Activated T-cell treated with anti-CD3 and anti-CD28 coated beads, Interleukin-2, amount 50 U/mL, for 24 hours (primary cell): ENCODE measurements around the gene POPDC2.

Experiments
- DNase-seq: peaks from one replicate; pipeline ENCODE4 v3.0.0-alpha.2; 2020
- H3K27ac Mint-ChIP-seq: 2 replicates; pipeline ENCODE4 v1.8.0; 2020; ENCODE audit warnings: mild to moderate bottlenecking, mixed read lengths
- H3K27me3 Mint-ChIP-seq: 2 replicates; pipeline ENCODE4 v1.8.0; 2020; ENCODE audit warnings: mixed read lengths
- H3K36me3 Mint-ChIP-seq: 2 replicates; pipeline ENCODE4 v1.8.0; 2020; ENCODE audit warnings: low read depth, mixed read lengths
- H3K4me1 Mint-ChIP-seq: 2 replicates; pipeline ENCODE4 v1.8.0; 2020; ENCODE audit warnings: low read depth, mixed read lengths
- H3K4me3 Mint-ChIP-seq: 2 replicates; pipeline ENCODE4 v1.8.0; 2020; ENCODE audit warnings: mild to moderate bottlenecking, moderate library complexity, mixed read lengths
- H3K9me3 Mint-ChIP-seq: 2 replicates; pipeline ENCODE4 v1.8.0; 2020; ENCODE audit warnings: mixed read lengths

The POPDC2 gene

DNA sequence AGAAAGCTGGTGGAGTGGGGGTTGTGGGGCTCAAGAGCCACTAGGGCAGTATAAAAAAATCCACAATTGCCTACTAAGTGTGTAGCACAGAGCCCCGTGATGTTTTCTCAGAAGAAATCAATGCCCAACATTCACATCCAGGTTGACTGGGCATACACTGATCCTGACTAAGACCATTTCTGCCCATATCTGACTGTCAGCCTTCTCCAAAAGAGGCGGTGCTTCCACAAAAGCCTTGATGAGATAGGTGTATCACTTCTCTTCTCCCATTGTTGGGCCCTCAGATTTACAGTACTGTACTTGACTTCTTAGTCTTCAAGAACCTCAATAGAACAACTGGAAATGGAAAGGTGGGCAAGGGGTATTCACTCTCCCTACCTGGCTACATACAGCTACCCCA lies 1.4 kb downstream of the POPDC2 start:
- Mint-ChIP-seq H3K4me3 (no peak overlapping the region), H3K9me3 (no peaks in the 10 kb centered on the region), H3K4me1 (no peaks in the 10 kb centered on the region), H3K27me3 (no peaks in the 10 kb centered on the region), H3K27ac (no peak overlapping the region), H3K36me3 (peaks cover 10% of the 10 kb centered on the region)
- no peak for DNase-seq

DNA sequence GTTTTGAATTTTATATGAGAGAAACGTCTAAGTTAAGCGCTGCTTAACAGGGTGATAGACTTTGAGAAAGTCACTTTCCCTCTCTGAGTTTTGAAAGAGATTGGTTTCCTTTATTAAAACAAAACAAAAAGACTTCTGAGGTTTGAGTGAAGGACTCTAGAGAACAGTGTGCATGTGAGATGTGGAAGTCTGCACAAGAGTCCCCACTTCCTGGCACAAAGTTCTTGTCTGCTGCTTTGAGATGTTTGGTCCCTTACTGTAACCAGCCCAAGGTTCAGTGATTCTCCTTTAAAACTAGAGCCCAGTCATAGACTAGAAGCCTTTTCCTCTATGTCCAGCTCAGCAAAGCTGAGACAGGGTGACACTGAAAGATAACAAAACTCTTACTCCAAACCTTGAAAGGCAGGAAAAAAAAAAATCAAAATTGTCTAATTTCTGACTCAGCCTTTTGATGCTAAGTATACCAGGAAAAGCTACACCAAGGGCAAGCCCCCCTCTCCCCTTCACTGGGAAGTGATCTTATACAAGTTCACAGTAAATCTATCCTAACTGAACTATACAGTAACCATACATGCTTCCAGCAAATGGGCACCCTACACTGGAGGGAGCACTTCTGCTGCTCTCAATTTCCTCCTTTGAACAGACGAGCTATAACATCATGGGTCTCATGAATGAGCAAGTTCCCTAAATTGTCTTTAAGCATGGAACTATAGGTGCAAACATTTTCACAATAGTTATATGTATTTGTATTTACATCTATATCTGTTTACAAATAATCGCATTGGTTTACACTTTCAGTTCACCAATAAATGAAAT lies 2.3 kb downstream of the POPDC2 start:
- H3K9me3 Mint-ChIP-seq = no peaks in the 10 kb centered on the region
- DNase-seq = no peak
- no peaks in the 10 kb centered on the region for H3K4me1 Mint-ChIP-seq
- no peak overlapping the region for H3K27ac Mint-ChIP-seq
- H3K27me3 Mint-ChIP-seq = no peaks in the 10 kb centered on the region
- no peak overlapping the region for H3K4me3 Mint-ChIP-seq
- peaks cover 10% of the 10 kb centered on the region for H3K36me3 Mint-ChIP-seq

DNA sequence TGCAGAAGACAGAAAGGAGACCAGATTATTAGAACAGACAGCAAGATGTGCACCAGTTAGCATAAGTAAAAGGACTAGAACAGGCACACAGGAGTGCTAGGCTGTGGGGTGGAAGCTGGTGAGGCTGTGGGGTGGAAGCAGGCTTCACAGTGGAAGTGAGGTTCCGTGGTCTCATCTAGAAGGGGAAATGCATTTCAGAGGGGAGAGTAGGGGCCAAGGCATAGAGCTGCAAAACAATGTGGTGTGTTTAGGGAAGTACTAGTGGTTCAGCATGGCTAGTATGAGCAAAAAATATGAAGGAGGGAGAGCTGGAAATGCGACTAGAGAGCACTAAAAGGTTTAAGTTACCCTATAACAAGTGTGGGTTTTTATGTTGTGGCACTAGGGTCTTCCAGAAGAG lies 6.5 kb downstream of the POPDC2 start:
- Mint-ChIP-seq H3K9me3 (no peaks in the 10 kb centered on the region), H3K4me1 (no peaks in the 10 kb centered on the region), H3K4me3 (no peak overlapping the region), H3K36me3 (peaks cover 4% of the 10 kb centered on the region), H3K27me3 (no peaks in the 10 kb centered on the region), H3K27ac (no peak overlapping the region)
- no peak for DNase-seq

GRCh38 chr3:119652306-119653033 lies 7.9 kb downstream of the POPDC2 start:
- Mint-ChIP-seq H3K27me3 (no peaks in the 10 kb centered on the region), H3K36me3 (peaks cover 14% of the 10 kb centered on the region), H3K4me1 (no peaks in the 10 kb centered on the region), H3K4me3 (no peak overlapping the region), H3K27ac (no peak overlapping the region), H3K9me3 (no peaks in the 10 kb centered on the region)
- no peak for DNase-seq

DNA sequence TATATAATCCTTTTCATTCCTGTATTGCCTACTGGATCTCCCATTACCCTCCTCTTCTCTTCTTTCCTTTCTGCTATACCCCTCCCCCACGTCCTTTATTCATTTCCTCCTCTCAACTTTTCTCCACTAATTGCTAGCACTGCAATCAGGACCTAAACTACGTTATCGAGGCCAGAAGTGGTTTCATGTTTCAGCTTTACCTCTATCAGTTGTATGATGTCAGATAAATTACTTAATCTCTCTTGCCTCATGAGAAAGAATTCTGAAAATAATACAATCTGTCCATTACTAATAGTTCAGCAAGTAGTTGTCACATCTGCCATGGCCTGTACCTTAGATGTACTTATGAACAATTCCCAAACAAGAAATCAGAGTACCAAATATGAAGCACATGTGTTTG lies 10.6 kb downstream of the POPDC2 start:
- H3K4me3 Mint-ChIP-seq = no peak overlapping the region
- no peaks in the 10 kb centered on the region for H3K9me3 Mint-ChIP-seq
- H3K27ac Mint-ChIP-seq = no peak overlapping the region
- no peak for DNase-seq
- H3K36me3 Mint-ChIP-seq = peaks cover 33% of the 10 kb centered on the region
- no peaks in the 10 kb centered on the region for H3K27me3 Mint-ChIP-seq
- no peaks in the 10 kb centered on the region for H3K4me1 Mint-ChIP-seq

DNA sequence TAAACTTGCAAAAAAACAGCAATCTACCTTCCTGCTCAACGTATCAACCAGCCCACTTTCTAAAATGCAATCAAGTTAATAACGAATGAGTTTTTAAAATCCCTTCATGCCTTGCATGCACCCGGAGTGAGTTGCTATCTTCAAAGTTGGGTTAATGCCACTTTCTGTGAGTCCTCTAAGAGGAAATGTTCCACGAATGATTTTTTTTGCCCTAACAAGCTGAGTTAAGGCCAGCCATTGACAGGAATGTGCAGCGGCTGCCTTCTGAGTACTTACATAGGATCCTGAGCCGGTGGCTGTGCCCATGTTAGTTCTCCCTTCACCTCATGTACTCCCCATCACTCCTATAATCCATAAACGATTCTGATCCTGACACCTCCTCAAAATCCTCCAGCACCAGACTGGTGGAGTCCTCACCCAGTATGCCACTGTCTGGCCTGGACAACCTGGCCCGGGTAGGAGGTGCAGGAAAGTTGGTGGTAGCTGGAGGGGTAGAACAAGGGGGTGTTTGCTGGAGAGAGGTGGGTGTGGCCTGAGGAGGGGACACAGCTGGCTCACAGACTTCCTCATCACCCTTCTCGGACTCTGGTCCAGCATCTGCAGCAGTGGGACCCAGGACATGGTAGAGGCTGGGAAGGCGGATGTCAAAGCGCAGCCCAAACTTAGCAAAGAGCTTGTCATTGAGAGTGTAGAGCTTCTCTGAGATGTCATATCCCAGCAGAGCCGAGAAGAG lies 12.4 kb downstream of the POPDC2 start:
- Mint-ChIP-seq H3K9me3 (no peaks in the 10 kb centered on the region), H3K27ac (no peak overlapping the region), H3K36me3 (peaks cover 42% of the 10 kb centered on the region), H3K4me3 (no peak overlapping the region), H3K4me1 (peaks cover 16% of the 10 kb centered on the region), H3K27me3 (no peaks in the 10 kb centered on the region)
- no peak for DNase-seq

DNA sequence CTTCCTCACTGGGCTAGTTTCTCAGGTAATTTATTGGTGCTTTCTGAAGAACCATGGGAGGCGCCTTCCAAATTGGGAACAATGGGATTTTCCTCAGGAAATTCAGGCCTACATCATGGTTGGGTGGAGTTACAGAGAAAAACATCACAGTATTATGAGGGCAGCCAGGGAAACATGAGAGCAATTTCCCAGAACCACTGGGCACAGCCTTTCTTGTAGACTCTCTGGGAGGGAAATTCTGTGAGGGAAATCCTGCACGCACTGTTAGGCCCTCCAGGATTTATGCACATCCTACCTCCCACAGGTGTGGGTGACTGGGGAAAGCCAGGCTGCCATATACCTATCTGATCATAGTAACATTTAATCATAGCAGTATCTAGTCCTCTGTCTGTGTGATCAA lies 13.2 kb downstream of the POPDC2 start:
- peaks cover 48% of the 10 kb centered on the region for H3K36me3 Mint-ChIP-seq
- H3K27me3 Mint-ChIP-seq = no peaks in the 10 kb centered on the region
- no peak overlapping the region for H3K4me3 Mint-ChIP-seq
- H3K27ac Mint-ChIP-seq = no peak overlapping the region
- H3K9me3 Mint-ChIP-seq = no peaks in the 10 kb centered on the region
- H3K4me1 Mint-ChIP-seq = peaks cover 25% of the 10 kb centered on the region
- DNase-seq = no peak

GRCh38 chr3:119645813-119646212 lies 14.6 kb downstream of the POPDC2 start:
- Mint-ChIP-seq H3K27ac (no peak overlapping the region), H3K4me1 (peaks cover 29% of the 10 kb centered on the region), H3K9me3 (peaks cover 3% of the 10 kb centered on the region), H3K36me3 (peaks cover 60% of the 10 kb centered on the region), H3K4me3 (no peak overlapping the region), H3K27me3 (no peaks in the 10 kb centered on the region)
- no peak for DNase-seq

- H3K36me3 Mint-ChIP-seq = peaks cover 70% of the 10 kb centered on the region
- peaks cover 38% of the 10 kb centered on the region for H3K4me1 Mint-ChIP-seq
- no peak for DNase-seq
- no peak overlapping the region for H3K4me3 Mint-ChIP-seq
- H3K27me3 Mint-ChIP-seq = no peaks in the 10 kb centered on the region
- H3K9me3 Mint-ChIP-seq = peaks cover 7% of the 10 kb centered on the region
- no peak overlapping the region for H3K27ac Mint-ChIP-seq
Observed at GRCh38 chr3:119644481-119644880, 15.9 kb downstream of the POPDC2 start.

DNA sequence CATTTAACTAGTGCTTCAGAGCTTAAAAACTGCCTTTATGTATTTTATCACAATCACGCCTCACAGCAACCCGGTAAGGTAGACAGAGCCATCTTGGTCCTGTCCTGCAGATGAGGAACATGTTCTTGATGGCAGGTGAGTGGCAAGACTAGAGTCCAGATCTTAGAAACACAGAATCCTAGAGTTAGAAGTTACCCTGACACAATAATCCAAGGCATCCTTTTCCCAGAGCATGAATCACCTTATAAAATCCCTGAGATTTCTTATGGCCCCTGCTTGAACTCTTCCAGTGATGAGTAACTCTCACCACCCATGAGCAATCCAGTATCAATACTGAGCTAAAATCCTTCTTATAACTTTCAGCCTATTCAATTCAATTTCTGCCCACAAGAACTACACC lies 16.9 kb downstream of the POPDC2 start:
- Mint-ChIP-seq H3K36me3 (peaks cover 73% of the 10 kb centered on the region), H3K9me3 (peaks cover 7% of the 10 kb centered on the region), H3K27me3 (no peaks in the 10 kb centered on the region), H3K27ac (peak overlapping the region; percentile 82), H3K4me1 (peaks cover 47% of the 10 kb centered on the region), H3K4me3 (no peak overlapping the region)
- no peak for DNase-seq

GRCh38 chr3:119642746-119643473 lies 17.5 kb downstream of the POPDC2 start:
- peaks cover 7% of the 10 kb centered on the region for H3K9me3 Mint-ChIP-seq
- no peaks in the 10 kb centered on the region for H3K27me3 Mint-ChIP-seq
- peak; percentile 37 for DNase-seq
- H3K4me3 Mint-ChIP-seq = no peak overlapping the region
- H3K27ac Mint-ChIP-seq = peak overlapping the region; percentile 82
- H3K4me1 Mint-ChIP-seq = peaks cover 54% of the 10 kb centered on the region
- peaks cover 68% of the 10 kb centered on the region for H3K36me3 Mint-ChIP-seq

GRCh38 chr3:119641416-119641815 lies 19.0 kb downstream of the POPDC2 start:
- H3K9me3 Mint-ChIP-seq = peaks cover 7% of the 10 kb centered on the region
- no peak for DNase-seq
- no peak overlapping the region for H3K27ac Mint-ChIP-seq
- H3K4me1 Mint-ChIP-seq = peaks cover 60% of the 10 kb centered on the region
- H3K4me3 Mint-ChIP-seq = no peak overlapping the region
- H3K27me3 Mint-ChIP-seq = no peaks in the 10 kb centered on the region
- H3K36me3 Mint-ChIP-seq = peaks cover 61% of the 10 kb centered on the region

DNA sequence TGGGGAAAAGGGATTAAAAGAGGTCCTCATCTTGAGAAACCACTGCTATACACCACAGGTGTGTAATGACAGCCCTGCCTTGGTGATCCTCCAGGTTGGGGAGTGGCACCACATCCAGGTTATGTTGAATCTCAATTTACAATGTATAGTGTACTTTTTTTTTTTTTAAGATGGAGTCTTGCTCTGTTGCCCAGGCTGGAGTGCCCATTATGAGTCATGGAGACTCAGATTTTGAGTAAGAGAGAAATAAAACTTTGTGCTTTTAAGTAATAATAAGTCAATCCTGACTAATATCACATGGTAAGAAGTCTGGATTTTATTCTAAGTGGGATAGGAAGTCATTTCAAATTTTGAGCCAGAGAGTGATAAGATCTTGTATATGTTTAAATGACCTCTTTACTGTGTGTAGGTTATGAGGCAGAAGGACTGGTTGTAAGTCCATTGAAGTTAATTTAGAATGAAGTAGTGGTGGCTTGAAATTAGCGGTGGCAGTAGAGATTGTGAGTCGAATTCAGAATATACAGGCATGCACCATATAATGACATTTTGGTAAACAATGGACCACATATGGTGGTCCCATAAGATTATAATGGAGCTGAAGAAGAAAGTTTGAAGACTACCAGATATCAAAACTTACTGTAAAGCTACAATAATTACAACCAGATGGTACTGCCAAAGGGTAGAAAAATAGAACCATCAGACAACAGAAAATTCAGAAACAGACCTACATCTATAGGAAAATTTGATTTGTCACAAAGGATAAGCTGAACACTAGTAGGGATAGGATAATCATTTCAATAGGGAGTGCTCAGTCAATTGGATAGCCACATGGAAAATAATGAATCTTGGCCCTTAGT lies 20.7 kb downstream of the POPDC2 start:
- H3K9me3 Mint-ChIP-seq = peaks cover 7% of the 10 kb centered on the region

More for the DNA sequence above, 20.7 kb downstream of the POPDC2 start:
- H3K27ac Mint-ChIP-seq = peak overlapping the region; percentile 97
- H3K27me3 Mint-ChIP-seq = no peaks in the 10 kb centered on the region
- DNase-seq = no peak
- peaks cover 60% of the 10 kb centered on the region for H3K4me1 Mint-ChIP-seq
- H3K4me3 Mint-ChIP-seq = peak overlapping the region; percentile 59
- H3K36me3 Mint-ChIP-seq = peaks cover 50% of the 10 kb centered on the region
